Endothelial cell of umbilical vein (primary cell): ENCODE data around the gene PPP1R9A. TPM values are rescaled to one million over a fixed set of nuclear protein-coding genes. Genes with fewer than 3 reads are reported as not detected.

Source experiments
- BruUV-seq: library from RNA; stranded (reverse); fragments of 400-500 nt; replicated peaks from 2 replicates; lab custom pipeline; 2021; lab: Mats Ljungman, UMichigan
- CTCF ChIA-PET: fragments of 300-600, 350-600 bp; sonication (Branson Sonifier 250); formaldehyde crosslinking; loops from one replicate; lab custom pipeline; 2021; ENCODE audit warnings: antibody characterized with exemption, inconsistent platforms; lab: Charles Lee
- POLR2A ChIA-PET: fragments of 300-600, 350-600 bp; sonication (Branson Sonifier 250); formaldehyde crosslinking; loops from one replicate; lab custom pipeline; 2021; ENCODE audit warnings: antibody characterized with exemption, inconsistent platforms; lab: Charles Lee
- DNase-seq: peaks from one replicate; pipeline ENCODE4 v3.0.0-alpha.2; 2011; ENCODE audit warnings: low read depth, low spot score
- FAIRE-seq: peaks from 2 replicates; lab custom pipeline; 2011; peaks lifted over from hg19 to GRCh38; lab: Jason Lieb, UNC
- H2AFZ ChIP-seq: 2 replicates; pipeline ENCODE4 v1.6.0; 2012; ENCODE audit warnings: low read depth, low read length, control low read depth, inconsistent platforms
- H3K27ac ChIP-seq: 2 replicates; pipeline ENCODE4 v1.5.1; 2011; ENCODE audit warnings: low read depth, mild to moderate bottlenecking, control low read depth, low read length, moderate library complexity; ENCODE audit not compliant: insufficient read depth
- H3K27me3 ChIP-seq, 2 experiments: 2 replicates each; pipeline versions ENCODE4 v1.6.0 to v1.6.1; 2011; ENCODE audit warnings: low read length in 2 of 2, mixed read lengths in 1 of 2; ENCODE audit not compliant: control insufficient read depth in 2 of 2, insufficient read depth in 2 of 2
- H3K36me3 ChIP-seq, 2 experiments: 2 replicates in 1 of 2; 3 replicates in 1 of 2; pipeline ENCODE4 v1.5.1; 2011; ENCODE audit warnings: low read length in 2 of 2, mild to moderate bottlenecking in 1 of 2, moderate library complexity in 1 of 2; ENCODE audit not compliant: control insufficient read depth in 2 of 2, insufficient read depth in 2 of 2; ENCODE audit errors: extremely low read depth in 1 of 2
- H3K4me1 ChIP-seq: 3 replicates; pipeline ENCODE4 v1.5.1; 2011; ENCODE audit warnings: mild to moderate bottlenecking, low read length; ENCODE audit not compliant: control insufficient read depth, insufficient read depth; ENCODE audit errors: extremely low read depth
- H3K4me2 ChIP-seq: 2 replicates; pipeline ENCODE4 v1.6.1; 2011; ENCODE audit warnings: low read length, control low read depth, mixed read lengths; ENCODE audit not compliant: insufficient read depth
- H3K4me3 ChIP-seq, 3 experiments: fragments of 200-600 bp in 1 of 3; sonication (generic), shearing (Covaris generic) in 1 of 3; replicated peaks in 1 of 3; 2 replicates each; pipeline ENCODE4 v1.5.1; 2011 to 2016; ENCODE audit warnings: control low read depth in 3 of 3, low read length in 3 of 3, mild to moderate bottlenecking in 2 of 3, inconsistent platforms in 1 of 3, low read depth in 1 of 3, moderate library complexity in 1 of 3; ENCODE audit not compliant: insufficient read depth in 1 of 3
- H3K79me2 ChIP-seq: 2 replicates; pipeline ENCODE4 v1.6.0; 2012; ENCODE audit warnings: low read length, inconsistent platforms; ENCODE audit not compliant: control insufficient read depth, insufficient read depth
- H3K9ac ChIP-seq: replicated peaks from 2 replicates; pipeline ENCODE3; 2011; ENCODE audit warnings: low read length, control low read depth; ENCODE audit not compliant: insufficient read depth; ENCODE audit errors: extremely low read depth
- H3K9me1 ChIP-seq: replicated peaks from 3 replicates; pipeline ENCODE4 v1.6.0; 2011; ENCODE audit warnings: mild to moderate bottlenecking, low read length; ENCODE audit not compliant: control insufficient read depth, insufficient read depth; ENCODE audit errors: extremely low read depth
- H3K9me3 ChIP-seq: replicated peaks from 2 replicates; pipeline ENCODE4 v1.5.1; 2012; ENCODE audit warnings: low read length, inconsistent platforms; ENCODE audit not compliant: control insufficient read depth, insufficient read depth
- H4K20me1 ChIP-seq: replicated peaks from 2 replicates; pipeline ENCODE3; 2011; ENCODE audit warnings: mild to moderate bottlenecking, low read length; ENCODE audit not compliant: control insufficient read depth, insufficient read depth; ENCODE audit errors: extremely low read depth
- EZH2 ChIP-seq: IDR thresholded peaks from 2 replicates; pipeline ENCODE4 v1.6.1; 2012; ENCODE audit warnings: borderline replicate concordance, low read depth, mild to moderate bottlenecking, moderate library complexity, low read length, inconsistent platforms; ENCODE audit not compliant: severe bottlenecking
- FOS ChIP-seq: IDR thresholded peaks from 2 replicates; pipeline ENCODE4 v1.6.1; 2011; ENCODE audit warnings: mild to moderate bottlenecking, low read length, moderate library complexity, borderline replicate concordance; ENCODE audit not compliant: insufficient read depth
- GATA2 ChIP-seq: IDR thresholded peaks from 2 replicates; pipeline ENCODE4 v1.7.0; 2011; ENCODE audit warnings: low read depth, mild to moderate bottlenecking, moderate library complexity, mixed read lengths, low read length; ENCODE audit not compliant: insufficient read length, insufficient read depth
- JUN ChIP-seq: IDR thresholded peaks from 2 replicates; pipeline ENCODE4 v1.6.1; 2011; ENCODE audit warnings: borderline replicate concordance, low read depth; ENCODE audit not compliant: insufficient read length, insufficient read depth
- MYC ChIP-seq: IDR thresholded peaks from one replicate; pipeline ENCODE4 v1.6.1; 2011; ENCODE audit warnings: mild to moderate bottlenecking, low read depth, low read length
- POLR2A ChIP-seq: IDR thresholded peaks from 2 replicates; pipeline ENCODE4 v1.6.1; 2012; ENCODE audit warnings: low read depth, mild to moderate bottlenecking, control low read depth, low read length
- POLR2AphosphoS5 ChIP-seq: IDR thresholded peaks from 2 replicates; pipeline ENCODE4 v1.6.1; 2012; ENCODE audit warnings: low read depth, mild to moderate bottlenecking, control low read depth, low read length, moderate library complexity; ENCODE audit not compliant: insufficient read depth
- dilution Hi-C: fragments of 300-500 bp; cut with MboI; formaldehyde crosslinking; loops from one replicate; pipeline ENCODE4 v1.15.0; 2019; ENCODE audit warnings: low sequenced_read_pairs; ENCODE audit not compliant: extremely low pct_ligation_motif_present
- intact Hi-C: fragments of 100-400 bp; cut with micrococcal nuclease; formaldehyde crosslinking; loops from one replicate; pipeline ENCODE4 v1.10.0; 2022
- polyA plus RNA-seq, 4 experiments: library from polyadenylated mRNA; depleted of rRNA in 3 of 4; stranded (reverse) in 3 of 4; unstranded in 1 of 4; fragments of >200 nt; gene quantifications; 2 replicates each; pipeline versions ENCODE4 v1.2.1 to v1.2.3, GENCODE V29; 2011 to 2012; ENCODE audit warnings: missing spikeins in 1 of 4
- total RNA-seq: library from RNA; stranded (reverse); gene quantifications from 2 replicates; pipeline ENCODE4 v1.2.3, GENCODE V29; 2021
- TF ChIP-seq, protein P1 (sequence below): IDR thresholded peaks from 2 replicates; pipeline ENCODE4 v1.6.1; 2011; ENCODE audit not compliant: insufficient read depth, insufficient read length
- TF ChIP-seq, protein P2 (sequence below), 2 donors: IDR thresholded peaks; 1 replicate in 1 of 2; 2 replicates in 1 of 2; pipeline ENCODE4 v1.5.1; 2011; ENCODE audit warnings: low read length in 2 of 2, mild to moderate bottlenecking in 2 of 2, moderate library complexity in 2 of 2, control low read depth in 1 of 2, inconsistent platforms in 1 of 2, low read depth in 1 of 2; ENCODE audit not compliant: insufficient read depth in 1 of 2; ENCODE audit errors: extremely low read depth in 1 of 2

Gene PPP1R9A
- total and polyA plus RNA-seq, 2 donors (not counting 3 experiments of a cell fraction or from before 2014, with no cell fraction given), result 0.50 to 3.0 TPM

DNA sequence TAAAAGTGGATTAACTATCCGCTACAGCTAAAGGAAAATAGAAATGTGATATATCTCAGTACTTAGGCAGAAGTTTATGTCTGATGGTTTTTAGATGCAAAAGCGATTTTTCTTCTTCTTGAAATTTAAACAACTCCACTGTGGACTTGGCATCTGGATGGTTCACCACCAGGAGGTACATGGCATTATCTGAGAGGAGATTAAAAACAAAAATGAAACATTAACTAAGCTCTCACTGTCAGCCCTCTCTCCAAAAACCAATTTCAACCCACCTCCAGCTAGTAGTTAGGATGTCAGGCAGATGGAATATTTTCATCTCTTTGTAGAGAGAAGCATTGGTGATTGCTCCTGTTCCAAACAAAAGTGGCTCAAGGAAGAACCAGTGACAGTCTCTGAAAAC is 404.0 kb downstream of the PPP1R9A start:
- Histone ChIP-seq H3K9ac (no peak overlapping the region), H3K36me3 (no peaks in the 10 kb centered on the region), H3K9me3 (no peaks in the 10 kb centered on the region), H3K79me2 (no peaks in the 10 kb centered on the region), H3K4me1 (no peaks in the 10 kb centered on the region), H3K9me1 (no peaks in the 10 kb centered on the region), H3K4me3 (no peak overlapping the region), H3K27me3 (no peaks in the 10 kb centered on the region), H3K27ac (no peak overlapping the region), H3K4me2 (no peak overlapping the region), H2AFZ (no peak overlapping the region), H4K20me1 (no peaks in the 10 kb centered on the region)
- POLR2A ChIA-PET, result no interaction called here
- DNase-seq (no peak), FAIRE-seq (no peak)
- no peak for TF ChIP-seq MYC
- TF ChIP-seq GATA2, result no peak
- no peak for TF ChIP-seq POLR2A
- intact Hi-C loops (no loop called here), dilution Hi-C loops (no loop called here)
- BruUV-seq, result no TSS peak
- CTCF ChIA-PET, result interaction anchor here (1.0 to 1.4 kb wide), 2 partner anchors 27 to 64 kb away, joined by 3 to 5 read pairs; no protein-coding TSS in a partner anchor

DNA sequence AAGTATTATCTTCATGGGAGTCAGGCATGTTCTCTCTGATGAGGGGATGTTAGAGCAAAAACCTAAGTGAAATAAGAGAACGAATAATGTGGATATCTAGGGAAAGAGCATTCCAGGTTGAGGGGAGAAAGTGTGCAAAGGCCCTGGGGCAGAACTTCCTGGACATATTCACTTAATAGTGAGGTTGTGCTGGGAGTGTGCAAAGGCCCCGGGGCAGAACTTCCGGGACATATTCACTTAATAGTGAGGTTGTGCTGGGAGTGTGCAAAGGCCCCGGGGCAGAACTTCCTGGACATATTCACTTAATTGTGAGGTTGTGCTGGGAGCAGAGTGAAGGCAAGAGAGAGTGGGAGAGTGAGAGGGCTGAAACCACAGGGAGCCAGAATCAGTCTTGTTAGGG is 405.2 kb downstream of the PPP1R9A start:
- intact Hi-C loops, result no loop called here
- DNase-seq (no peak), FAIRE-seq (no peak)
- no peak overlapping the region for H2AFZ ChIP-seq
- H3K36me3 ChIP-seq, result no peaks in the 10 kb centered on the region
- no peaks in the 10 kb centered on the region for H3K9me3 ChIP-seq
- H3K27ac ChIP-seq, result no peak overlapping the region
- no peak overlapping the region for H3K4me3 ChIP-seq
- no peak overlapping the region for H3K9ac ChIP-seq
- H3K9me1 ChIP-seq, result no peaks in the 10 kb centered on the region
- dilution Hi-C loops, result no loop called here
- BruUV-seq, result no TSS peak
- no peak overlapping the region for H3K4me2 ChIP-seq
- TF ChIP-seq, protein P1, sequence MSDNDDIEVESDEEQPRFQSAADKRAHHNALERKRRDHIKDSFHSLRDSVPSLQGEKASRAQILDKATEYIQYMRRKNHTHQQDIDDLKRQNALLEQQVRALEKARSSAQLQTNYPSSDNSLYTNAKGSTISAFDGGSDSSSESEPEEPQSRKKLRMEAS, result no peak
- TF ChIP-seq, protein P2, sequence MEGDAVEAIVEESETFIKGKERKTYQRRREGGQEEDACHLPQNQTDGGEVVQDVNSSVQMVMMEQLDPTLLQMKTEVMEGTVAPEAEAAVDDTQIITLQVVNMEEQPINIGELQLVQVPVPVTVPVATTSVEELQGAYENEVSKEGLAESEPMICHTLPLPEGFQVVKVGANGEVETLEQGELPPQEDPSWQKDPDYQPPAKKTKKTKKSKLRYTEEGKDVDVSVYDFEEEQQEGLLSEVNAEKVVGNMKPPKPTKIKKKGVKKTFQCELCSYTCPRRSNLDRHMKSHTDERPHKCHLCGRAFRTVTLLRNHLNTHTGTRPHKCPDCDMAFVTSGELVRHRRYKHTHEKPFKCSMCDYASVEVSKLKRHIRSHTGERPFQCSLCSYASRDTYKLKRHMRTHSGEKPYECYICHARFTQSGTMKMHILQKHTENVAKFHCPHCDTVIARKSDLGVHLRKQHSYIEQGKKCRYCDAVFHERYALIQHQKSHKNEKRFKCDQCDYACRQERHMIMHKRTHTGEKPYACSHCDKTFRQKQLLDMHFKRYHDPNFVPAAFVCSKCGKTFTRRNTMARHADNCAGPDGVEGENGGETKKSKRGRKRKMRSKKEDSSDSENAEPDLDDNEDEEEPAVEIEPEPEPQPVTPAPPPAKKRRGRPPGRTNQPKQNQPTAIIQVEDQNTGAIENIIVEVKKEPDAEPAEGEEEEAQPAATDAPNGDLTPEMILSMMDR (IDR thresholded peaks at IDR 0.05; ENCODE audit: extremely low read depth in 1 of 2, insufficient read depth in 1 of 2, low read depth in 1 of 2, low read length in 2 of 2), result no peak
- TF ChIP-seq POLR2AphosphoS5 (no peak), MYC (no peak), JUN (no peak), POLR2A (no peak), EZH2 (no peak), FOS (no peak), GATA2 (no peak)
- no peaks in the 10 kb centered on the region for H3K79me2 ChIP-seq
- ChIA-PET CTCF (no interaction called here), POLR2A (no interaction called here)
- H4K20me1 ChIP-seq, result no peaks in the 10 kb centered on the region
- no peaks in the 10 kb centered on the region for H3K27me3 ChIP-seq
- no peaks in the 10 kb centered on the region for H3K4me1 ChIP-seq
